IMR-90 (cell line): ENCODE measurements around the gene FBLIM1. TPM values are rescaled to one million over a fixed set of nuclear protein-coding genes. Genes with fewer than 3 reads are reported as not detected.
A peak's percentile ranks its signal among the peaks of the same experiment; 100 is the strongest.

Experiments used
- ATAC-seq: fragments of 200-7000 bp; cut with Tn5 transposase; 2 replicates; pipeline ENCODE4 v1.9.1; 2020; ENCODE audit warnings: low read depth, mild to moderate bottlenecking, moderate library complexity
- BruUV-seq: library from RNA; stranded (reverse); fragments of 400-500 nt; replicated peaks from 2 replicates; lab custom pipeline; 2021; lab: Mats Ljungman, UMichigan
- CTCF ChIA-PET: fragments of 300-600 bp; formaldehyde crosslinking; extraction: SDS; loops from one replicate; lab custom pipeline; 2021; ENCODE audit warnings: antibody characterized with exemption; lab: Yijun Ruan, JAX
- POLR2A ChIA-PET: fragments of 300-600 bp; sonication (Branson Sonifier 250); formaldehyde crosslinking; loops from one replicate; lab custom pipeline; 2022; ENCODE audit warnings: antibody characterized with exemption; ENCODE audit not compliant: unreplicated experiment; lab: Charles Lee
- DNase-seq: peaks from one replicate; pipeline ENCODE4 v3.0.0; 2013
- H2AFZ ChIP-seq: replicated peaks from 2 replicates; pipeline ENCODE3; 2013; ENCODE audit warnings: low read length, mild to moderate bottlenecking; ENCODE audit not compliant: poor library complexity
- H2AK5ac ChIP-seq: 2 replicates; pipeline ENCODE4 v1.6.1; 2013; ENCODE audit warnings: low read depth, low read length, inconsistent platforms
- H2AK9ac ChIP-seq: replicated peaks from 2 replicates; pipeline ENCODE3; 2013; ENCODE audit warnings: mild to moderate bottlenecking, low read depth, low read length, moderate library complexity; ENCODE audit not compliant: poor library complexity
- H2BK120ac ChIP-seq: 2 replicates; pipeline ENCODE4 v1.6.1; 2013; ENCODE audit warnings: low read depth, low read length, inconsistent platforms
- H2BK15ac ChIP-seq: 3 replicates; pipeline ENCODE4 v1.6.1; 2013; ENCODE audit warnings: low read depth, low read length, inconsistent platforms
- H2BK20ac ChIP-seq: 2 replicates; pipeline ENCODE4 v1.6.1; 2013; ENCODE audit warnings: low read depth, mild to moderate bottlenecking, inconsistent platforms, low read length, moderate library complexity
- H2BK5ac ChIP-seq: 2 replicates; pipeline ENCODE4 v1.6.1; 2013; ENCODE audit warnings: mild to moderate bottlenecking, low read depth, low read length, inconsistent platforms; ENCODE audit not compliant: poor library complexity, severe bottlenecking
- H3K14ac ChIP-seq: replicated peaks from 2 replicates; pipeline ENCODE4 v1.6.1; 2013; ENCODE audit warnings: low read depth, low read length, inconsistent platforms
- H3K18ac ChIP-seq: 2 replicates; pipeline ENCODE4 v1.6.1; 2013; ENCODE audit warnings: low read depth, low read length, control low read depth
- H3K23ac ChIP-seq: 2 replicates; pipeline ENCODE4 v1.6.1; 2013; ENCODE audit warnings: low read depth, low read length, inconsistent platforms
- H3K27ac ChIP-seq: 2 replicates; pipeline ENCODE4 v1.5.1; 2013; ENCODE audit warnings: mild to moderate bottlenecking, control low read depth, low read length; ENCODE audit not compliant: insufficient read depth
- H3K27me3 ChIP-seq: 2 replicates; pipeline ENCODE4 v1.6.1; 2013; ENCODE audit warnings: low read length; ENCODE audit not compliant: control insufficient read depth, insufficient read depth
- H3K36me3 ChIP-seq: 2 replicates; pipeline ENCODE4 v1.6.1; 2013; ENCODE audit warnings: low read length, mixed read lengths; ENCODE audit not compliant: control insufficient read depth, insufficient read depth
- H3K4ac ChIP-seq: 2 replicates; pipeline ENCODE4 v1.6.1; 2013; ENCODE audit warnings: low read depth, low read length, inconsistent platforms
- H3K4me1 ChIP-seq: 2 replicates; pipeline ENCODE4 v1.6.1; 2013; ENCODE audit warnings: low read length, mixed read lengths; ENCODE audit not compliant: control insufficient read depth, insufficient read depth
- H3K4me2 ChIP-seq: 2 replicates; pipeline ENCODE4 v1.6.1; 2013; ENCODE audit warnings: low read depth, mild to moderate bottlenecking, control low read depth, low read length, moderate library complexity
- H3K4me3 ChIP-seq: 2 replicates; pipeline ENCODE4 v1.5.1; 2013; ENCODE audit warnings: low read depth, mild to moderate bottlenecking, control low read depth, low read length, moderate library complexity; ENCODE audit not compliant: insufficient read depth
- H3K56ac ChIP-seq: 2 replicates; pipeline ENCODE4 v1.6.1; 2013; ENCODE audit warnings: low read length, inconsistent platforms; ENCODE audit not compliant: insufficient read depth; ENCODE audit errors: extremely low read depth
- H3K79me1 ChIP-seq, 2 experiments: 2 replicates each; pipeline ENCODE4 v1.6.1; 2013; ENCODE audit warnings: low read length in 2 of 2, inconsistent platforms in 1 of 2, low read depth in 1 of 2
- H3K9ac ChIP-seq: 2 replicates; pipeline ENCODE4 v1.6.1; 2013; ENCODE audit warnings: low read depth, low read length, control low read depth
- H3K9me1 ChIP-seq: 2 replicates; pipeline ENCODE4 v1.6.1; 2013; ENCODE audit warnings: low read length, inconsistent platforms; ENCODE audit not compliant: insufficient read depth
- H3K9me3 ChIP-seq: 2 replicates; pipeline ENCODE4 v1.6.1; 2013; ENCODE audit warnings: low read length; ENCODE audit not compliant: control insufficient read depth, insufficient read depth
- H4K20me1 ChIP-seq: 2 replicates; pipeline ENCODE4 v1.6.1; 2013; ENCODE audit warnings: low read length, inconsistent platforms; ENCODE audit not compliant: insufficient read depth
- H4K5ac ChIP-seq: 2 replicates; pipeline ENCODE4 v1.6.1; 2013; ENCODE audit warnings: mild to moderate bottlenecking, low read depth, low read length, control low read depth
- H4K8ac ChIP-seq, 2 experiments: 2 replicates each; pipeline ENCODE4 v1.6.1; 2013; ENCODE audit warnings: low read depth in 2 of 2, low read length in 2 of 2, control low read depth in 1 of 2, inconsistent platforms in 1 of 2
- H4K91ac ChIP-seq: 2 replicates; pipeline ENCODE4 v1.6.1; 2013; ENCODE audit warnings: low read depth, low read length, inconsistent platforms; ENCODE audit not compliant: insufficient read depth
- BHLHE40 ChIP-seq: fragments of 150-350 bp; IDR thresholded peaks from 2 replicates; pipeline ENCODE4 v1.6.1; 2016; ENCODE audit warnings: mild to moderate bottlenecking, low read depth, low read length
- CEBPB ChIP-seq: IDR thresholded peaks from 2 replicates; pipeline ENCODE4 v1.6.1; 2012; ENCODE audit warnings: low read depth, low read length, improper control_type of control experiment
- CHD1 ChIP-seq: IDR thresholded peaks from 2 replicates; pipeline ENCODE4 v1.6.1; 2012; ENCODE audit warnings: low read depth, low read length, improper control_type of control experiment
- ELK1 ChIP-seq: fragments of 150-350 bp; IDR thresholded peaks from 2 replicates; pipeline ENCODE4 v1.6.1; 2016; ENCODE audit warnings: low read depth, mild to moderate bottlenecking, low read length, moderate library complexity, borderline replicate concordance
- FOS ChIP-seq: fragments of 150-350 bp; IDR thresholded peaks from 2 replicates; pipeline ENCODE4 v1.6.1; 2016; ENCODE audit warnings: low read depth, low read length
- MAFK ChIP-seq: IDR thresholded peaks from 2 replicates; pipeline ENCODE4 v1.6.1; 2012; ENCODE audit warnings: low read depth, low read length, improper control_type of control experiment
- MAZ ChIP-seq: IDR thresholded peaks from 2 replicates; pipeline ENCODE4 v1.6.1; 2012; ENCODE audit warnings: low read depth, mild to moderate bottlenecking, low read length, improper control_type of control experiment, moderate library complexity, borderline replicate concordance
- MXI1 ChIP-seq: IDR thresholded peaks from 2 replicates; pipeline ENCODE4 v1.6.1; 2012; ENCODE audit warnings: low read depth, mild to moderate bottlenecking, low read length, moderate library complexity, borderline replicate concordance
- NFE2L2 ChIP-seq: fragments of 150-350 bp; IDR thresholded peaks from 2 replicates; pipeline ENCODE4 v1.6.1; 2016; ENCODE audit warnings: low read depth, mild to moderate bottlenecking, low read length
- RAD21 ChIP-seq: IDR thresholded peaks from 2 replicates; pipeline ENCODE4 v1.6.1; 2012; ENCODE audit warnings: low read length, improper control_type of control experiment
- RCOR1 ChIP-seq: IDR thresholded peaks from 2 replicates; pipeline ENCODE4 v1.6.1; 2012; ENCODE audit warnings: mild to moderate bottlenecking, low read length, improper control_type of control experiment; ENCODE audit not compliant: insufficient replicate concordance
- RFX5 ChIP-seq: IDR thresholded peaks from 2 replicates; pipeline ENCODE4 v1.8.0; 2012; ENCODE audit warnings: low read depth, mild to moderate bottlenecking, low read length, moderate library complexity
- SMC3 ChIP-seq: fragments of 150-350 bp; IDR thresholded peaks from 2 replicates; pipeline ENCODE4 v1.6.1; 2016; ENCODE audit warnings: low read depth, mild to moderate bottlenecking, antibody characterized with exemption, low read length, moderate library complexity
- WGBS, 2 experiments: methylation state at CpG; one replicate each; pipeline versions ENCODE4 v1.1.5 to v1.1.7; 2013; ENCODE audit warnings: missing lambda C conversion rate in 2 of 2; ENCODE audit not compliant: insufficient read length in 1 of 2; ENCODE audit errors: extremely low coverage in 2 of 2; 5-methylcytosine and 5-hydroxymethylcytosine counted together
- dilution Hi-C: fragments of 300-500 bp; cut with HindIII; formaldehyde crosslinking; loops from one replicate; pipeline ENCODE4 v1.14.3; 2018; ENCODE audit warnings: low sequenced_read_pairs; ENCODE audit not compliant: unreplicated experiment
- in situ Hi-C: fragments of 300-500 bp; cut with MboI; formaldehyde crosslinking; loops from 3 replicates; pipeline ENCODE4 v1.14.3; 2019; ENCODE audit warnings: low sequenced_read_pairs, inconsistent platforms, mixed read lengths
- intact Hi-C: fragments of 100-400 bp; cut with micrococcal nuclease; formaldehyde crosslinking; loops from 2 replicates; pipeline ENCODE4 v1.10.0; 2022
- polyA plus RNA-seq, 3 experiments: library from polyadenylated mRNA; depleted of rRNA; stranded (reverse); fragments of >200 nt; gene quantifications; 2 replicates each; pipeline ENCODE4 v1.2.3, GENCODE V29; 2012; ENCODE audit warnings: low replicate concordance in 1 of 3
- total RNA-seq: library from RNA; depleted of rRNA; stranded (reverse); fragments of >200 nt; gene quantifications from 2 replicates; pipeline ENCODE4 v1.2.3, GENCODE V29; 2012
- TF ChIP-seq, protein P1 (sequence below): conservative IDR thresholded peaks from 2 replicates; pipeline ENCODE4 v1.5.1; 2012; ENCODE audit warnings: mild to moderate bottlenecking, low read depth, low read length, improper control_type of control experiment

FBLIM1 gene
- total and polyA plus RNA-seq, 2 of the 4 experiments (the other 2 are of a cell fraction): 52.2 to 140 TPM

GRCh38 chr1:15799004-15799867 is 40.6 kb downstream of the FBLIM1 start:
- ChIA-PET POLR2A (no interaction called here), CTCF (interaction anchor here (1.0 to 1.3 kb wide), 3 partner anchors 11 to 150 kb away, joined by 3 to 6 read pairs (median 3); no protein-coding TSS in a partner anchor)
- Histone ChIP-seq H4K5ac (peak overlapping the region; percentile 38), H4K91ac (peak overlapping the region; percentile 98), H3K4me1 (peaks cover 43% of the 10 kb centered on the region), H4K8ac (peak overlapping the region; percentile 84 to 98), H3K9ac (0 out of 2 replicates have a peak overlapping the region, but pooled peaks have one; percentile 7), H3K27ac (peak overlapping the region; percentile 81), H3K23ac (peak overlapping the region; percentile 50), H3K4me2 (peak overlapping the region; percentile 16; the same call in 1 of the 2 replicates), H3K14ac (peak overlapping the region; percentile 58), H2AFZ (peak overlapping the region; percentile 24), H3K36me3 (no peaks in the 10 kb centered on the region), H4K20me1 (no peaks in the 10 kb centered on the region), H3K27me3 (no peaks in the 10 kb centered on the region), H2AK9ac (peak overlapping the region; percentile 86), H2BK5ac (peak overlapping the region; percentile 89), H3K18ac (peak overlapping the region; percentile 33), H2BK120ac (peak overlapping the region; percentile 97), H3K79me1 (peaks cover 5 to 14% of the 10 kb centered on the region in 2 experiments; a peak in 3 of 4 replicates), H3K56ac (peak overlapping the region; percentile 85), H2AK5ac (peak overlapping the region; percentile 99), H3K9me3 (no peaks in the 10 kb centered on the region), H3K9me1 (peaks cover 30% of the 10 kb centered on the region), H2BK15ac (peak overlapping the region; percentile 92), H3K4me3 (no peak overlapping the region), H3K4ac (peak overlapping the region; percentile 94), H2BK20ac (peak overlapping the region; percentile 99)
- WGBS, 2 experiments: 44% methylated on average over 5 of the region's 9 CpGs; no CpG with 5 or more reads in 1 of the 2 experiments
- BruUV-seq: no TSS peak
- intact Hi-C loops: loop anchor here (2.0 to 5.0 kb wide), 3 partner anchors 36 to 383 kb away; partner anchors contain the start of gene SPEN
- DNase-seq: peak; percentile 96
- in situ Hi-C loops: loop anchor here (25.0 kb wide), 1 partner anchor 388 kb away; no protein-coding TSS in a partner anchor
- dilution Hi-C loops: no loop called here
- ATAC-seq: peak; percentile 86
- TF ChIP-seq MAZ (peak; percentile 92), MXI1 (peak; percentile 29; the same call in 1 of the 2 replicates), NFE2L2 (0 out of 2 replicates have a peak, but pooled peaks have one; percentile 13), RCOR1 (no peak), MAFK (no peak), CEBPB (peak; percentile 90), FOS (peak; percentile 88), RFX5 (no peak), RAD21 (no peak), SMC3 (no peak), BHLHE40 (peak; percentile 52; the same call in 1 of the 2 replicates), CHD1 (no peak), ELK1 (no peak)
- TF ChIP-seq, protein P1, sequence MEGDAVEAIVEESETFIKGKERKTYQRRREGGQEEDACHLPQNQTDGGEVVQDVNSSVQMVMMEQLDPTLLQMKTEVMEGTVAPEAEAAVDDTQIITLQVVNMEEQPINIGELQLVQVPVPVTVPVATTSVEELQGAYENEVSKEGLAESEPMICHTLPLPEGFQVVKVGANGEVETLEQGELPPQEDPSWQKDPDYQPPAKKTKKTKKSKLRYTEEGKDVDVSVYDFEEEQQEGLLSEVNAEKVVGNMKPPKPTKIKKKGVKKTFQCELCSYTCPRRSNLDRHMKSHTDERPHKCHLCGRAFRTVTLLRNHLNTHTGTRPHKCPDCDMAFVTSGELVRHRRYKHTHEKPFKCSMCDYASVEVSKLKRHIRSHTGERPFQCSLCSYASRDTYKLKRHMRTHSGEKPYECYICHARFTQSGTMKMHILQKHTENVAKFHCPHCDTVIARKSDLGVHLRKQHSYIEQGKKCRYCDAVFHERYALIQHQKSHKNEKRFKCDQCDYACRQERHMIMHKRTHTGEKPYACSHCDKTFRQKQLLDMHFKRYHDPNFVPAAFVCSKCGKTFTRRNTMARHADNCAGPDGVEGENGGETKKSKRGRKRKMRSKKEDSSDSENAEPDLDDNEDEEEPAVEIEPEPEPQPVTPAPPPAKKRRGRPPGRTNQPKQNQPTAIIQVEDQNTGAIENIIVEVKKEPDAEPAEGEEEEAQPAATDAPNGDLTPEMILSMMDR: no peak
